ENCODE measurements around the gene DOCK9. TPM values are rescaled to one million over a fixed set of nuclear protein-coding genes. Genes with fewer than 3 reads are reported as not detected.

Gene DOCK9
- total RNA-seq, 2 experiments from 2014 or later: 92.4 to 100 TPM

DNA sequence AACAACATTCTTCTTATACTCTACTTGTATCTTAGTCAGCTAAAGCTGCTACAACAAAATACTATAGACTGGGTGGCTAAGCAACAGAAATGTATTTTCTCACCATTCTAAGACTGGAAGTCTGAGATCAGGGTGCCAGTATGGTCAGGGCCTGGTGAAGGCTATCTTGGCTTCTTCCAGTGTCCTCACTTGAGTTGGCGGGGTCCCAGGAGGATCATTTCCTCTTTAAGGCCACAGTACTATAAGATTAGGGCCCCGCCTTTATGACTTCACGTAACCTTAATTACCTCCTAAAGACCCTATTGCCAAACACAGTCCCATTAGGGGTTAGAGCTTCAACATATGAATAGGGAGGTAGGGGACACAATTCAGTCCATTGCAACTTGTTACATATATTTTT is 30.7 kb upstream of the DOCK9 start:
- no peaks in the 10 kb centered on the region for H3K9me3 Mint-ChIP-seq (ENCODE audit: insufficient read depth)
- no peak overlapping the region for H3K4me3 Mint-ChIP-seq
- H3K36me3 Mint-ChIP-seq (ENCODE audit: low read depth): peaks cover 3% of the 10 kb centered on the region
- no peak for ATAC-seq
- ChIA-PET POLR2A (no interaction called here), CTCF (interaction anchor here (1.3 kb wide), 1 partner anchor 20 kb away, joined by 5 read pairs; no protein-coding TSS in a partner anchor)
- H3K4me1 Mint-ChIP-seq (ENCODE audit: low read depth): peaks cover 14% of the 10 kb centered on the region
- H3K27me3 Mint-ChIP-seq (ENCODE audit: low read depth): no peaks in the 10 kb centered on the region
- no peak overlapping the region for H3K27ac Mint-ChIP-seq
- DNase-seq: no peak

DNA sequence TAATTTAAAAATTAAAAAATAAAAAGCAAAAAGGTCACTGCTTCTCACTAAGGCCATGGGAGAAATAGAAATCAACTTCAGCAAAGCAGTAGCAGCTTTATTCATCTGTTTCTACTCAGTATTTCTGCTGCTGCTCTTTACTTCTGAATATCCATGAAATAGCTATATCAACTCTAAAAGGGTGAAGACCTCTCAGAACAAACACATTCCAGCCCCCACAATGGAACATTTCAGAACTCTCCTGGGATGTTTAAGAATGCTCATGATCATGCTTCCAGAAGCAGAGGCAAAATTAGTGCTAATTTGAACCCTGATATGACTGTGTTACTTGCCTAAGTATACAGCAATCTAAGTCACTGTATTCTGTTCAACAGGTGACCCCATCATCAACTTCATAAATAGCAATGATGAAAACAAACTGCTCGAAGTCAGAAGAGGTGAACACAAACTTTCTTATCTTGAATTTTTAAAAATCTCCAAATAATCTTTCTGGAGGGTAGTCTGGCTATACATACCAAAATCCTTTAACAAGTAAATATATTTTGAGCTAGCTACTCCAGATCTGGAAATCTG is 29.6 kb upstream of the DOCK9 start:
- Mint-ChIP-seq H3K36me3 (ENCODE audit: low read depth) (peaks cover 3% of the 10 kb centered on the region), H3K9me3 (ENCODE audit: insufficient read depth) (no peaks in the 10 kb centered on the region), H3K27ac (no peak overlapping the region), H3K27me3 (ENCODE audit: low read depth) (no peaks in the 10 kb centered on the region), H3K4me3 (no peak overlapping the region), H3K4me1 (ENCODE audit: low read depth) (peaks cover 22% of the 10 kb centered on the region)
- DNase-seq (no peak), ATAC-seq (no peak)
- ChIA-PET CTCF (interaction anchor here (1.3 kb wide), 1 partner anchor 21 kb away, joined by 5 read pairs; no protein-coding TSS in a partner anchor), POLR2A (no interaction called here)

DNA sequence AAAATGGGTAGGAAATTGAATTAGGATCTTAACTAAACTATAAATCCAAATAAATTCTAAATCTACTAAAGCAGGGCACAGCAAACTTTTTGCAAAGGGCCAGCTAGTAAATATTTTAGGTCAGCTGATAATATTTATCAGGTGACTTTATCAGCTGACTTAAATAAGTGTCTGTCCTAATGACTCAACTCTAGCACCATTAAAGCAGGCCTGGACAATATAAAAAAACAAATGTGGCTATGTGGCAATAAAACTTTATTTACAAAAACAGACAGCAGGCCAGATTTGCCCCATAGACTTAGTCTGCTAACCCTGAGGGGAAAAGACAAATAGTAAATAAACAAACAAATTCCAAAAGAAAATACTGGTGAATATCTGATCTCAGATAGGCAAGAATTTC is 27.7 kb upstream of the DOCK9 start:
- Mint-ChIP-seq H3K27me3 (ENCODE audit: low read depth) (no peaks in the 10 kb centered on the region), H3K4me3 (no peak overlapping the region), H3K4me1 (ENCODE audit: low read depth) (peaks cover 37% of the 10 kb centered on the region), H3K36me3 (ENCODE audit: low read depth) (peaks cover 3% of the 10 kb centered on the region), H3K27ac (no peak overlapping the region), H3K9me3 (ENCODE audit: insufficient read depth) (no peaks in the 10 kb centered on the region)
- no peak for ATAC-seq
- DNase-seq: no peak
- CTCF ChIA-PET: interaction anchor here (1.1 kb wide), 1 partner anchor 23 kb away, joined by 3 read pairs; no protein-coding TSS in a partner anchor
- POLR2A ChIA-PET: no interaction called here

DNA sequence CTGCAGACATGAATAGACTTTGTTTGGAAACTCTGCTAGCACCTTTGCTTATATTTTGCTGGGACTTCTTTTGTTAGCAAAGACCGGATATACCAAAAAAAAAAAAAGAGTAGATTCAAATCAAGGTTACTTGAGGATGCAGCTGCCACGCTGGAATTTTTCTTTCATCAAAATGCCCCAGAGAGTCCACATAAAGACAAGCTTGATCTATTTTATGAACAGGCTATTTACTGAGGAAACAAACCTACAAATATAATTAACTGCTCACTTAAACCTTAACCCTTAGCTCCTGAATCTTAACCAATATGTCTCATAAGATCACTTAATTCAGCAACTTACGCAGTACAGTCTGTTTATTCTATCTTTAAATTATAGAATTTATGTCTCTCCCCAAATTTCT is 27.1 kb upstream of the DOCK9 start:
- Mint-ChIP-seq H3K4me1 (ENCODE audit: low read depth) (peaks cover 43% of the 10 kb centered on the region), H3K27me3 (ENCODE audit: low read depth) (no peaks in the 10 kb centered on the region), H3K9me3 (ENCODE audit: insufficient read depth) (no peaks in the 10 kb centered on the region), H3K27ac (no peak overlapping the region), H3K4me3 (no peak overlapping the region), H3K36me3 (ENCODE audit: low read depth) (peaks cover 3% of the 10 kb centered on the region)
- DNase-seq (no peak), ATAC-seq (no peak)
- CTCF ChIA-PET: interaction anchor here (1.1 kb wide), 1 partner anchor 24 kb away, joined by 3 read pairs; no protein-coding TSS in a partner anchor
- POLR2A ChIA-PET: no interaction called here

DNA sequence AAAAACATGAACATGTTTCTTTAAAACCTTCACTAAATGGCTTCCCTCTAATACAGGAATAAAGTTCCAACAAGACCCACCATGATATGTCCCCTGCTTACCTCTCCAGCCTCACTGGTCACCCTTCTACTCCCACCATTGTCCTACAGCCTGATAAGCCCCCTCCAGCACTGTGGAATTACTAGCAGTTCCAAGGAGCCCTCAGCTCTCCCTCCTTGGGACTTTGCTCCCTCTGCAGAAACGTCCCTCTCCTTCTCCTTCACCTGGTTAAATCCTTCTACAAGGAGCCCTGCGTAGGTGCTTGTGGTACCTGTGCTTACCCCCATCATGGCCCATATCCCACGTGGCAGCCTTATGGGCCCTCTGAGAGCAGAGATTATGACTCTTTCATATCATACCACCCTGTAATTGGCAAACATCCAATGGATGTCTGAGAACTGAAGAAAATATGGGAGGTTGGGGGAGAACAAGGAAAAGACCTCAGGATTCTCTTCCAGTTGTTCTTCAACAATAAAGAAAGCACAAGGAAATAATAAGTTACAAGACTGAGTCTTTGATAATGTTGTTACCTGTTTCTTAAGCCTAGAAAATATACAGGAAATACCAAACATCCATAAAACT is 26.1 kb upstream of the DOCK9 start:
- peaks cover under 1% of the 10 kb centered on the region for H3K36me3 Mint-ChIP-seq (ENCODE audit: low read depth)
- CTCF ChIA-PET: no interaction called here
- peaks cover 45% of the 10 kb centered on the region for H3K4me1 Mint-ChIP-seq (ENCODE audit: low read depth)
- no peaks in the 10 kb centered on the region for H3K27me3 Mint-ChIP-seq (ENCODE audit: low read depth)
- H3K9me3 Mint-ChIP-seq (ENCODE audit: insufficient read depth): no peaks in the 10 kb centered on the region
- POLR2A ChIA-PET: no interaction called here
- ATAC-seq: no peak
- no peak for DNase-seq
- no peak overlapping the region for H3K27ac Mint-ChIP-seq
- no peak overlapping the region for H3K4me3 Mint-ChIP-seq

DNA sequence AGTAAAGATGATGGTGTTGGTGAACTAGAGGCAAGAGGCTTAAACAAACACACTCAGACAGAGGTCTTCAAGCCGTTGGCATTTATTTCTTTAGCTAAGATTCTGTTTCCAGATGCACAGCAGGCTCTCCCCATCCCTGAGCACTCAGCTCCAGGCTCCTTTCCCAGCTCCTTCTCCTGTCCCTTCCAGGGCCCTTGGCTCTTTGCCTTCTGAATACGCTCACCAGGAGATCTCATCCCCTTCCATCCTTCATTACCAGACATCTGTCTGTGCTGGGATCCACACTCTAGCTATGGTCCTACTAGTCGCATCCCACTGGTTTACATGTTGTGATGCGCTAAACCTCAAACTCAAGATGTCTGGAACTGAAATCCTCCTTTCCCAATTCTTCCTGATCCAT is 25.3 kb upstream of the DOCK9 start:
- ATAC-seq (no peak), DNase-seq (no peak)
- Mint-ChIP-seq H3K27ac (no peak overlapping the region), H3K4me1 (ENCODE audit: low read depth) (peaks cover 53% of the 10 kb centered on the region), H3K27me3 (ENCODE audit: low read depth) (no peaks in the 10 kb centered on the region), H3K9me3 (ENCODE audit: insufficient read depth) (no peaks in the 10 kb centered on the region), H3K4me3 (no peak overlapping the region), H3K36me3 (ENCODE audit: low read depth) (peaks cover 4% of the 10 kb centered on the region)
- CTCF ChIA-PET: interaction anchor here (1.8 kb wide), 1 partner anchor 26 kb away, joined by 6 read pairs; no protein-coding TSS in a partner anchor
- POLR2A ChIA-PET: interaction anchor here (1.1 kb wide), 1 partner anchor 40 kb away, joined by 3 read pairs; no protein-coding TSS in a partner anchor

DNA sequence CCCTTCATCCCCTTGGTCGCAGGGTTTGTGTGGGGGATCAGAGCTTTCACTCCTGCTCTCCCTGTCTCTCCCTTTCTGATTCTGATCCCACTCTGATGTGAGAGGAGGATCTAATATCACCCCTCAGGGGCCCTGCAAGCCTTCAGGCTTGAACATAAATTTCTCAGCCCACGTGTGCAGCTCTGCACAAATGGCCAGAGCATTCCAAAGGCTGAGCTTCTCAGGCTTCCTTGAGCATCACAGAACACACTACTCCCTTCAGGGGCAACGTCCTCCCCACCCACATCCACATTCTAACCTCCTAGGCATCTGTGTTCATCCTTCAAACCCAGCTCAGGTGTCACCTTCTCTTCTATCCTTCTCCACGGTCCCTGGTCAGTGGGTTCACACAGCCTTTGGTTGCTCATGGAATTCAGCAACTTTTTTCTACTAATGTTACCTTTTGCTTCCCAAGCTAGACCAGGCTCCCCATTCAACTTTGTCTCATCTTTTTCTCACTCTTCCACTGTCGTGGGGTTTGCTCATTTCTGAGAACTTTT is 24.4 kb upstream of the DOCK9 start:
- Mint-ChIP-seq H3K4me1 (ENCODE audit: low read depth) (peaks cover 63% of the 10 kb centered on the region), H3K27ac (no peak overlapping the region)
- POLR2A ChIA-PET: interaction anchor here (1.1 kb wide), 1 partner anchor 41 kb away, joined by 3 read pairs; no protein-coding TSS in a partner anchor

DNA sequence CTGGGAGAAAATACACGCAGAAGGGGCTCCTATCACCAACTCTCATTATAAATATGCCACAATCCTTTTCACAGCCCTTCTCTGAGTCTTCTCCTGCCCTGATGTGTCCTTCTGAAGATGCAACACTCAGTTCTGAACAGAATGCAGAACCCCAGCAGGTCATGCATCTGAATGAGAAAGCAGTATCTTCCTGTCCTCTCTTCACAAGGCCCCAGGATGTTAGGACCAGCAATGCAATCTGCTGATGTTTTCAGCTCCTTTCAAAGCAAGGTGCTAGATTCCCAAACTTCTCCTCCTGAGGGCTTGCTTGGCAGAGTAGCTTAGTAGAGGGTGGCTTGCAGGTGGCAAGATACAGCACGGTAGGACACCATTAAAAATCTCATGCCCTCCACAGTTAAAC is 22.3 kb upstream of the DOCK9 start:
- Mint-ChIP-seq H3K4me3 (no peak overlapping the region), H3K27ac (no peak overlapping the region), H3K9me3 (ENCODE audit: insufficient read depth) (no peaks in the 10 kb centered on the region), H3K4me1 (ENCODE audit: low read depth) (peaks cover 72% of the 10 kb centered on the region), H3K27me3 (ENCODE audit: low read depth) (no peaks in the 10 kb centered on the region), H3K36me3 (ENCODE audit: low read depth) (peaks cover 11% of the 10 kb centered on the region)
- ChIA-PET POLR2A (interaction anchor here (1.5 kb wide), 1 partner anchor 12 kb away, joined by 4 read pairs; no protein-coding TSS in a partner anchor), CTCF (interaction anchor here (1.0 to 1.4 kb wide), 2 partner anchors 24 to 29 kb away, joined by 3 to 4 read pairs; no protein-coding TSS in a partner anchor)
- ATAC-seq: no peak
- DNase-seq: peak; percentile 9

More for the DNA sequence above, 24.4 kb upstream of the DOCK9 start:
- CTCF ChIA-PET: interaction anchor here (1.8 kb wide), 1 partner anchor 27 kb away, joined by 6 read pairs; no protein-coding TSS in a partner anchor
- peaks cover 7% of the 10 kb centered on the region for H3K36me3 Mint-ChIP-seq (ENCODE audit: low read depth)
- DNase-seq: no peak
- H3K9me3 Mint-ChIP-seq (ENCODE audit: insufficient read depth): no peaks in the 10 kb centered on the region
- H3K4me3 Mint-ChIP-seq: no peak overlapping the region
- no peaks in the 10 kb centered on the region for H3K27me3 Mint-ChIP-seq (ENCODE audit: low read depth)
- no peak for ATAC-seq

DNA sequence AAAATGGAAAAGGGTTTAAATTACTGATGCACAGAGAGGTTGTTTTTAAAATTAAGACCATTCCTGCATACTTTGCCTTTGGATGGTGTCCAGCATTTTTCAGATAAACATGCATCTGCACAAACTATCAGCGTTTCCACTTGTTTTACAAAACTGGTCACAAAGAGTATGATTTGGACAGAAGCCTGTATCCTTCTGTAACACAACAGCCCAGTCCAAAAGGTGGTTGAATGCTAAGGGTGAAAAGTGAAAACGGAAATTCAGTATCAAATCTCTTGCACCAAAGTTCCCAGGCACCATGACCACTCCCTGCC is 21.7 kb upstream of the DOCK9 start:
- H3K4me1 Mint-ChIP-seq (ENCODE audit: low read depth): peaks cover 76% of the 10 kb centered on the region

DNA sequence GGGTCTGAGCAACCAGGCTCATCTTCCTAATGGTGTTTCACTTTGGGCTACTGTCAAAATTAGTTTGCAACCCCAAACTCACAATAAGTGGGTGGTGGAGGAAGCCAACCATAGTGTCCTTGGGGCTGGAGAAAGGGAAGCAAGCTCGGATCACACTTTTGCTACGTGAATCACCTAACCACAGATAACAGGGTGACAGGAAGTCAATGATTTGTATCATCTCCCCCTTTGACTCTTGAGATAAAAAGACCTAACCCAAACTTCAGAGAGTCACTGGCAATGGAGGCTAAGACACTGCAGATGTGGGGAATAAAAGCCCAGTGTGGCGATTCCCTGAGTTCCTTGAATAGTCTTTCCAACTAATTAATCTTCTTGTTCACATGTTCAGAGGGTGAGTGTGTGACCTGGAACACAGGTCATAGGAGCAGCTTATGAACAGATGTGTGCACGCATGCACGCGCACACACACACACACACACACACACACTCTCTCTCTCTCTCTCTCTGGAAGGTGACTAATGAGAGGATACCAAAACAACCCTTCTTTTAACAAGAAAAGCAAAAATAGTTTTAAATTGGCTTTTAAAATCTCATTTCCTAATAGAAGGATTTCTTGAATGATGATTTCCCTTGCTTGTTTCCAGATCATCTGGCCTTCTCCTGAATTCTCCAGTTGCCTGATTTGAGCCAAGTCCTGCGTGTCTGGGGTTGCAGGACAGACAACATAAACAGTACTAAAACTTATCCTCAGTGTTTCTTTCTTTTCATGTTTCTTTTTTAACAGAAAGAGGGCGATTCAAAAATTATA is 21.2 kb upstream of the DOCK9 start:
- Mint-ChIP-seq H3K36me3 (ENCODE audit: low read depth) (peaks cover 13% of the 10 kb centered on the region), H3K27ac (peak overlapping the region; percentile 47), H3K9me3 (ENCODE audit: insufficient read depth) (no peaks in the 10 kb centered on the region), H3K4me1 (ENCODE audit: low read depth) (peaks cover 79% of the 10 kb centered on the region), H3K27me3 (ENCODE audit: low read depth) (no peaks in the 10 kb centered on the region), H3K4me3 (no peak overlapping the region)
- ChIA-PET CTCF (interaction anchor here (1.5 kb wide), 1 partner anchor 18 kb away, joined by 3 read pairs; no protein-coding TSS in a partner anchor), POLR2A (interaction anchor here (1.0 kb wide), 1 partner anchor 253 kb away, joined by 3 read pairs; no protein-coding TSS in a partner anchor)
- DNase-seq (peak; percentile 40), ATAC-seq (peak; percentile 65)

More for the DNA sequence above, 21.7 kb upstream of the DOCK9 start:
- Mint-ChIP-seq H3K27ac (no peak overlapping the region), H3K27me3 (ENCODE audit: low read depth) (no peaks in the 10 kb centered on the region), H3K36me3 (ENCODE audit: low read depth) (peaks cover 13% of the 10 kb centered on the region), H3K9me3 (ENCODE audit: insufficient read depth) (no peaks in the 10 kb centered on the region), H3K4me3 (no peak overlapping the region)
- ChIA-PET CTCF (no interaction called here), POLR2A (no interaction called here)
- no peak for ATAC-seq
- no peak for DNase-seq

DNA sequence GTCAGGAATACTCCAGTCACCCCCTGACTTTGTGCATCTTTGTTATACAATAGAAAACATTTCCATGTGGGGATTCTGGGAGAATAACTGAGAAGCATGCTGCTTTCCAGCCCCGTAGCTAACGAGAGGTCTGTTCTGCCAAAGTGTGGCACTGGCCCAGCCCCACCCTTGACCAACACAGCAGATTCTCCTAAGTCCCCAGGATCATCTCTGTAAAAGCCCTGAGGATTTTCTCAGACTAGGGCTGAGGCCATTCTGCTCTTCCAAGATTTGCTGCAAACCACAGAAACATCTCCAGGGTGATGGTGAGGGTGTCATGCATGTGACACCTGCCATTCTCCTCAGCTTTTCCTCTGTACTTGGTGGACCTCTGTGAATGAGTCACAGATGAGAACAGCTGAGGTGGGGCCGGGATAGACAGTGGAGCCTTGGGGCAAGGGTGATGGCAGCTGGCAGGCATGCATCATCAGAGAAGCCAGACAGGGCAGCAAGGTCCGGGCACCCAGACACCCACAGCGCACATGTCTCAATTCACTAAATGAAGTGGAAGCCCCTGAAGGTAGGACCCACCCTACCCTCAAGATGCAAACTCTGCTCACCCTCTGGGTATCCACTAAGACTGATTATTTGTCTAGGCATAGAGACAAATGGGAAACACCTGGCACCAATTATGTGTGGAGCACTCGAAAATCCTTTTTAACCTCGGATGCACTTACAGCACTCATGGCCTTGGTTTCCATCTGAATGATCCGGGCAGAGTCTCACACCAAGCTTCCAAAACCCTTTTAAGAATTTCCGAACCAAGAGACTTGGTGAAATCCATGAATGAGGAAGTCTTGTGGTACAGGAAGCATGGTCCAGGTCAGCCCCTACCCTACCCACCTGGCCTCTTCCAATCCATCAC is 20.1 kb upstream of the DOCK9 start:
- Mint-ChIP-seq H3K27ac (no peak overlapping the region), H3K27me3 (ENCODE audit: low read depth) (no peaks in the 10 kb centered on the region), H3K36me3 (ENCODE audit: low read depth) (peaks cover 13% of the 10 kb centered on the region), H3K4me3 (no peak overlapping the region), H3K9me3 (ENCODE audit: insufficient read depth) (no peaks in the 10 kb centered on the region), H3K4me1 (ENCODE audit: low read depth) (peaks cover 70% of the 10 kb centered on the region)
- ChIA-PET POLR2A (interaction anchor here (1.0 kb wide), 1 partner anchor 255 kb away, joined by 3 read pairs; no protein-coding TSS in a partner anchor), CTCF (interaction anchor here (1.5 to 1.6 kb wide), 2 partner anchors 16 to 17 kb away, joined by 3 read pairs; no protein-coding TSS in a partner anchor)
- DNase-seq: no peak
- ATAC-seq: peak; percentile 14

Measured in activated CD8-positive, alpha-beta T cell treated with anti-CD3 and anti-CD28 coated beads, Interleukin-2, amount 10 ng/mL, durations not matched to agents 7 days and 5 days (primary cell).